HEK293 (cell line): Measurements from ENCODE around the gene FCHO1.

Source experiments
- CTCF ChIA-PET: fragments of 350-600 bp; formaldehyde crosslinking; extraction: SDS; loops from one replicate; lab custom pipeline; 2021; ENCODE audit warnings: antibody characterized with exemption; lab: Yijun Ruan, JAX
- POLR2A ChIA-PET: fragments of 300-600 bp; formaldehyde crosslinking; extraction: SDS; loops from one replicate; lab custom pipeline; 2020; ENCODE audit warnings: antibody characterized with exemption, inconsistent platforms; lab: Yijun Ruan, JAX
- H3K27ac ChIP-seq: fragments of 200-500 bp; sonication (Bioruptor generic); 2 replicates; pipeline ENCODE4 v1.5.1; 2014; ENCODE audit warnings: low read depth, low read length, control low read depth, inconsistent platforms; ENCODE audit errors: extremely low read depth
- H3K36me3 ChIP-seq, 2 experiments: fragments of 200-500 bp in 1 of 2; sonication (Bioruptor generic) in 1 of 2; 1 replicate in 1 of 2; 2 replicates in 1 of 2; pipeline ENCODE4 v1.5.1; 2014 to 2017; ENCODE audit warnings: inconsistent platforms in 2 of 2, low read length in 2 of 2; ENCODE audit not compliant: control insufficient read depth in 2 of 2, insufficient read depth in 1 of 2
- H3K4me1 ChIP-seq: fragments of 200-500 bp; sonication (Bioruptor generic); 2 replicates; pipeline ENCODE4 v1.5.1; 2014; ENCODE audit warnings: mild to moderate bottlenecking, low read length, inconsistent platforms; ENCODE audit not compliant: control insufficient read depth, insufficient read depth
- H3K4me3 ChIP-seq: 2 replicates; pipeline ENCODE4 v1.5.1; 2011; ENCODE audit warnings: low read depth, mild to moderate bottlenecking, control low read depth, low read length, moderate library complexity
- H3K9me3 ChIP-seq: fragments of 200-500 bp; sonication (Bioruptor generic); 2 replicates; pipeline ENCODE4 v1.5.1; 2014; ENCODE audit warnings: low read depth, low read length, inconsistent platforms; ENCODE audit not compliant: control insufficient read depth, insufficient read depth
- GLI2 ChIP-seq: fragments of 450-650 bp; formaldehyde crosslinking; IDR thresholded peaks from 2 replicates; pipeline ENCODE4; 2017; ENCODE audit warnings: missing biosample characterization, missing genetic modification characterization, low read depth, borderline replicate concordance
- GLIS1 ChIP-seq: fragments of 450-650 bp; formaldehyde crosslinking; IDR thresholded peaks from 2 replicates; pipeline ENCODE4 v1.5.1; 2016; ENCODE audit warnings: missing biosample characterization, missing genetic modification characterization
- HOXA7 ChIP-seq: sonication (generic); formaldehyde crosslinking; IDR thresholded peaks from 2 replicates; pipeline ENCODE4 v1.8.1; 2022; ENCODE audit warnings: missing genetic modification reagents, borderline replicate concordance
- KLF1 ChIP-seq: fragments of 450-650 bp; formaldehyde crosslinking; IDR thresholded peaks from 2 replicates; pipeline ENCODE4 v1.5.1; 2016; ENCODE audit warnings: missing biosample characterization, missing genetic modification characterization
- MYNN ChIP-seq: fragments of 450-650 bp; formaldehyde crosslinking; IDR thresholded peaks from 2 replicates; pipeline ENCODE4 v1.5.1; 2016; ENCODE audit warnings: missing biosample characterization, missing genetic modification characterization, borderline replicate concordance
- OSR2 ChIP-seq: fragments of 450-650 bp; formaldehyde crosslinking; IDR thresholded peaks from 2 replicates; pipeline ENCODE4 v1.5.1; 2016; ENCODE audit warnings: missing biosample characterization, missing genetic modification characterization
- SP3 ChIP-seq: fragments of 450-650 bp; formaldehyde crosslinking; IDR thresholded peaks from 2 replicates; pipeline ENCODE4 v1.5.1; 2016; ENCODE audit warnings: missing biosample characterization, missing genetic modification characterization
- ZBTB20 ChIP-seq: fragments of 450-650 bp; formaldehyde crosslinking; IDR thresholded peaks from 2 replicates; pipeline ENCODE4 v1.5.1; 2016; ENCODE audit warnings: missing biosample characterization, missing genetic modification characterization
- ZFP3 ChIP-seq: fragments of 450-650 bp; formaldehyde crosslinking; IDR thresholded peaks from 2 replicates; pipeline ENCODE4 v1.5.1; 2016; ENCODE audit warnings: low read depth, missing biosample characterization, missing genetic modification characterization
- ZFP37 ChIP-seq: fragments of 450-650 bp; formaldehyde crosslinking; IDR thresholded peaks from 2 replicates; pipeline ENCODE4 v1.5.1; 2016; ENCODE audit warnings: missing biosample characterization, missing genetic modification characterization
- ZIC2 ChIP-seq: fragments of 450-650 bp; formaldehyde crosslinking; IDR thresholded peaks from 2 replicates; pipeline ENCODE4 v1.5.1; 2016; ENCODE audit warnings: missing biosample characterization, missing genetic modification characterization
- ZNF184 ChIP-seq: fragments of 450-650 bp; IDR thresholded peaks from 2 replicates; pipeline ENCODE4 v1.5.1; 2018; ENCODE audit warnings: missing biosample characterization, mild to moderate bottlenecking, missing genetic modification characterization
- ZNF211 ChIP-seq: fragments of 450-650 bp; formaldehyde crosslinking; IDR thresholded peaks from 2 replicates; pipeline ENCODE4 v1.5.1; 2016; ENCODE audit warnings: low read depth, missing biosample characterization, missing genetic modification characterization
- ZNF223 ChIP-seq: fragments of 450-650 bp; formaldehyde crosslinking; IDR thresholded peaks from 2 replicates; pipeline ENCODE4 v1.5.1; 2016; ENCODE audit warnings: missing biosample characterization, missing genetic modification characterization
- ZNF335 ChIP-seq: fragments of 450-650 bp; formaldehyde crosslinking; conservative IDR thresholded peaks from 2 replicates; pipeline ENCODE4 v1.5.1; 2016; ENCODE audit warnings: missing biosample characterization, missing genetic modification characterization
- ZNF416 ChIP-seq: fragments of 450-650 bp; formaldehyde crosslinking; IDR thresholded peaks from 2 replicates; pipeline ENCODE4 v1.5.1; 2016; ENCODE audit warnings: missing biosample characterization, missing genetic modification characterization
- ZNF521 ChIP-seq: fragments of 450-650 bp; formaldehyde crosslinking; IDR thresholded peaks from 2 replicates; pipeline ENCODE4 v1.5.1; 2017; ENCODE audit warnings: missing biosample characterization, mild to moderate bottlenecking, missing genetic modification characterization
- ZNF623 ChIP-seq: fragments of 450-650 bp; formaldehyde crosslinking; IDR thresholded peaks from 2 replicates; pipeline ENCODE4 v1.5.1; 2016; ENCODE audit warnings: missing biosample characterization, missing genetic modification characterization
- ZNF747 ChIP-seq: fragments of 450-650 bp; formaldehyde crosslinking; IDR thresholded peaks from 2 replicates; pipeline ENCODE4 v1.5.1; 2016; ENCODE audit warnings: missing biosample characterization, missing genetic modification characterization
- TF ChIP-seq, protein P1 (sequence below): fragments of 450-650 bp; formaldehyde crosslinking; IDR thresholded peaks from 2 replicates; pipeline ENCODE4 v1.5.1; 2016; ENCODE audit warnings: missing biosample characterization, missing genetic modification characterization
- TF ChIP-seq, protein P2 (sequence below): fragments of 450-650 bp; formaldehyde crosslinking; IDR thresholded peaks from 2 replicates; pipeline ENCODE4 v1.5.1; 2016; ENCODE audit warnings: missing biosample characterization, missing genetic modification characterization
- TF ChIP-seq, protein P3 (sequence below): fragments of 450-650 bp; formaldehyde crosslinking; IDR thresholded peaks from 2 replicates; pipeline ENCODE4 v1.5.1; 2016; ENCODE audit warnings: missing biosample characterization, missing genetic modification characterization, borderline replicate concordance

The FCHO1 gene

DNA sequence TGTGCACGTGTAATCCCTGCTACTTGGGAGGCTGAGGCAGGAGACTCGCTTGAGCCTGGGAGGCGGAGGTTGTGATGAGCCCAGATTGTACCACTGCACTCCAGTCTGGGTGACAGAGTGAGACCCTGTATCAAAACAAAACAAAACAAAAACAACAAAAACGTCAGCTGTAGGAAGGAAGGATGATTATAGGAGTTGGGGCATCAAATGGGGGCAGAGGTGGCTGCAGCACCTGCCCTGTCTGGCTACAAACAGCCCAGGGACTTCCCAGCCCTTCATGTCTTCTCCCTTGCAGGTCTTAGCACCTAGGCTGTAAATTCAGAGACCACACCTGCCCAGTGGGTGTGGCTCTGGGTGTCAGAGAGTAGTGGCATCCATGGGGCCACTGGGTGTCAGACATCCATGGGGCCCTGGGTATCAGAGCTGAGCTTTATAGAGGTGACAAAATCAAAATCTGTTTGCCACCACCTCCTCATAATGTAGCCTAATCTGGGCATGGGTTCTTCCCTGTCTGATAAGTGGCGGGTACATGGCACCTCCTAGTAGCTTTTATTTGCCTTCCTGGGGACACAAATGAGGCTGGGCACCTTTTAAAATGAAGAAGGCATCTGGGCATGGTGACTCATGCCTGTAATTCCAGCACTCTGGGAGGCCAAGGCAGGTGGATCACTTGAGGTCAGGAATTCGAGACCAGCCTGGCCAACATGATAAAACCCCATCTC lies 38.9 kb downstream of the FCHO1 start:
- Histone ChIP-seq H3K36me3 (no peaks in the 10 kb centered on the region), H3K9me3 (no peaks in the 10 kb centered on the region), H3K4me3 (no peak overlapping the region), H3K27ac (no peak overlapping the region), H3K4me1 (peaks cover 4% of the 10 kb centered on the region; the same call in 1 of the 2 replicates)
- TF ChIP-seq ZNF335, result peak; percentile 59
- TF ChIP-seq KLF1, result peak; percentile 13; the same call in 1 of the 2 replicates
- TF ChIP-seq GLI2 (tag by site-specific recombination), result no peak
- TF ChIP-seq, protein P1, sequence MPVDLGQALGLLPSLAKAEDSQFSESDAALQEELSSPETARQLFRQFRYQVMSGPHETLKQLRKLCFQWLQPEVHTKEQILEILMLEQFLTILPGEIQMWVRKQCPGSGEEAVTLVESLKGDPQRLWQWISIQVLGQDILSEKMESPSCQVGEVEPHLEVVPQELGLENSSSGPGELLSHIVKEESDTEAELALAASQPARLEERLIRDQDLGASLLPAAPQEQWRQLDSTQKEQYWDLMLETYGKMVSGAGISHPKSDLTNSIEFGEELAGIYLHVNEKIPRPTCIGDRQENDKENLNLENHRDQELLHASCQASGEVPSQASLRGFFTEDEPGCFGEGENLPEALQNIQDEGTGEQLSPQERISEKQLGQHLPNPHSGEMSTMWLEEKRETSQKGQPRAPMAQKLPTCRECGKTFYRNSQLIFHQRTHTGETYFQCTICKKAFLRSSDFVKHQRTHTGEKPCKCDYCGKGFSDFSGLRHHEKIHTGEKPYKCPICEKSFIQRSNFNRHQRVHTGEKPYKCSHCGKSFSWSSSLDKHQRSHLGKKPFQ (tag by site-specific recombination), result no peak
- TF ChIP-seq, protein P2, sequence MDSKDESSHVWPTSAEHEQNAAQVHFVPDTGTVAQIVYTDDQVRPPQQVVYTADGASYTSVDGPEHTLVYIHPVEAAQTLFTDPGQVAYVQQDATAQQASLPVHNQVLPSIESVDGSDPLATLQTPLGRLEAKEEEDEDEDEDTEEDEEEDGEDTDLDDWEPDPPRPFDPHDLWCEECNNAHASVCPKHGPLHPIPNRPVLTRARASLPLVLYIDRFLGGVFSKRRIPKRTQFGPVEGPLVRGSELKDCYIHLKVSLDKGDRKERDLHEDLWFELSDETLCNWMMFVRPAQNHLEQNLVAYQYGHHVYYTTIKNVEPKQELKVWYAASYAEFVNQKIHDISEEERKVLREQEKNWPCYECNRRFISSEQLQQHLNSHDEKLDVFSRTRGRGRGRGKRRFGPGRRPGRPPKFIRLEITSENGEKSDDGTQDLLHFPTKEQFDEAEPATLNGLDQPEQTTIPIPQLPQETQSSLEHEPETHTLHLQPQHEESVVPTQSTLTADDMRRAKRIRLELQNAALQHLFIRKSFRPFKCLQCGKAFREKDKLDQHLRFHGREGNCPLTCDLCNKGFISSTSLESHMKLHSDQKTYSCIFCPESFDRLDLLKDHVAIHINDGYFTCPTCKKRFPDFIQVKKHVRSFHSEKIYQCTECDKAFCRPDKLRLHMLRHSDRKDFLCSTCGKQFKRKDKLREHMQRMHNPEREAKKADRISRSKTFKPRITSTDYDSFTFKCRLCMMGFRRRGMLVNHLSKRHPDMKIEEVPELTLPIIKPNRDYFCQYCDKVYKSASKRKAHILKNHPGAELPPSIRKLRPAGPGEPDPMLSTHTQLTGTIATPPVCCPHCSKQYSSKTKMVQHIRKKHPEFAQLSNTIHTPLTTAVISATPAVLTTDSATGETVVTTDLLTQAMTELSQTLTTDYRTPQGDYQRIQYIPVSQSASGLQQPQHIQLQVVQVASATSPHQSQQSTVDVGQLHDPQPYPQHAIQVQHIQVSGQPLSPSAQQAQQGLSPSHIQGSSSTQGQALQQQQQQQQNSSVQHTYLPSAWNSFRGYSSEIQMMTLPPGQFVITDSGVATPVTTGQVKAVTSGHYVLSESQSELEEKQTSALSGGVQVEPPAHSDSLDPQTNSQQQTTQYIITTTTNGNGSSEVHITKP (tag by site-specific recombination), result peak; percentile 95
- TF ChIP-seq ZFP3, result no peak
- TF ChIP-seq GLIS1 (tag by site-specific recombination), result peak; percentile 96
- TF ChIP-seq ZIC2 (tag by site-specific recombination), result peak; percentile 55
- TF ChIP-seq SP3 (tag by site-specific recombination), result peak; percentile 35; the same call in 1 of the 2 replicates
- TF ChIP-seq MYNN, result 0 out of 2 replicates have a peak, but pooled peaks have one; percentile 42
- TF ChIP-seq ZBTB20 (tag by site-specific recombination), result 0 out of 2 replicates have a peak, but pooled peaks have one; percentile 17
- 0 out of 2 replicates have a peak, but pooled peaks have one; percentile 28 for TF ChIP-seq ZNF747 (tag by site-specific recombination)
- POLR2A ChIA-PET, result interaction anchor here (0.9 kb wide), 1 partner anchor 69 kb away, joined by 3 read pairs; no protein-coding TSS in a partner anchor
- CTCF ChIA-PET, result interaction anchor here (0.6 to 1.1 kb wide), 4 partner anchors 15 to 326 kb away, joined by 3 to 4 read pairs (median 3); no protein-coding TSS in a partner anchor

DNA sequence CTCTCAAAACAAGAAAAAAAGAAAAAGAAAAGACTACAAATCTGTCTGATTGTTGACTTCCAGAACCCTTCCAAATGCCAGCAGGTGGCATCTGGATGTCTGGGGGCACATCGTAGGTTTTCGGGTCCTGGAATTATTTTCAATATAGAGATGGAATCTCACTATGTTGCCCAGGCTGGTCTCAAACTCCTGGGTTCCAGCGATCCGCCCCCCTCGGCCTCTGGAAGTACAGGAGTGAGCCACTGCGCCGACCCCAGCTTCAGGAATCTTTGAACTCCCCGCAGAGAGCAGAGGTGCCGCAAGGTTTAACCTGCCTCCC lies 43.1 kb downstream of the FCHO1 start:
- no peak overlapping the region for H3K4me3 ChIP-seq
- POLR2A ChIA-PET, result interaction anchor here (1.0 to 1.8 kb wide), 3 partner anchors 36 to 76 kb away, joined by 5 to 6 read pairs (median 6); partner anchors contain the start of genes MAP1S and RPL18A
- H3K9me3 ChIP-seq, result no peaks in the 10 kb centered on the region
- no peak overlapping the region for H3K27ac ChIP-seq
- TF ChIP-seq ZNF211 (tag by site-specific recombination) (no peak), OSR2 (tag by site-specific recombination) (no peak), ZNF623 (tag by site-specific recombination) (no peak), ZNF521 (tag by site-specific recombination) (no peak), ZFP37 (tag by site-specific recombination) (no peak), ZNF416 (tag by site-specific recombination) (no peak), ZNF184 (tag by site-specific recombination) (no peak), ZNF223 (tag by site-specific recombination) (no peak), HOXA7 (no peak)
- TF ChIP-seq, protein P3, sequence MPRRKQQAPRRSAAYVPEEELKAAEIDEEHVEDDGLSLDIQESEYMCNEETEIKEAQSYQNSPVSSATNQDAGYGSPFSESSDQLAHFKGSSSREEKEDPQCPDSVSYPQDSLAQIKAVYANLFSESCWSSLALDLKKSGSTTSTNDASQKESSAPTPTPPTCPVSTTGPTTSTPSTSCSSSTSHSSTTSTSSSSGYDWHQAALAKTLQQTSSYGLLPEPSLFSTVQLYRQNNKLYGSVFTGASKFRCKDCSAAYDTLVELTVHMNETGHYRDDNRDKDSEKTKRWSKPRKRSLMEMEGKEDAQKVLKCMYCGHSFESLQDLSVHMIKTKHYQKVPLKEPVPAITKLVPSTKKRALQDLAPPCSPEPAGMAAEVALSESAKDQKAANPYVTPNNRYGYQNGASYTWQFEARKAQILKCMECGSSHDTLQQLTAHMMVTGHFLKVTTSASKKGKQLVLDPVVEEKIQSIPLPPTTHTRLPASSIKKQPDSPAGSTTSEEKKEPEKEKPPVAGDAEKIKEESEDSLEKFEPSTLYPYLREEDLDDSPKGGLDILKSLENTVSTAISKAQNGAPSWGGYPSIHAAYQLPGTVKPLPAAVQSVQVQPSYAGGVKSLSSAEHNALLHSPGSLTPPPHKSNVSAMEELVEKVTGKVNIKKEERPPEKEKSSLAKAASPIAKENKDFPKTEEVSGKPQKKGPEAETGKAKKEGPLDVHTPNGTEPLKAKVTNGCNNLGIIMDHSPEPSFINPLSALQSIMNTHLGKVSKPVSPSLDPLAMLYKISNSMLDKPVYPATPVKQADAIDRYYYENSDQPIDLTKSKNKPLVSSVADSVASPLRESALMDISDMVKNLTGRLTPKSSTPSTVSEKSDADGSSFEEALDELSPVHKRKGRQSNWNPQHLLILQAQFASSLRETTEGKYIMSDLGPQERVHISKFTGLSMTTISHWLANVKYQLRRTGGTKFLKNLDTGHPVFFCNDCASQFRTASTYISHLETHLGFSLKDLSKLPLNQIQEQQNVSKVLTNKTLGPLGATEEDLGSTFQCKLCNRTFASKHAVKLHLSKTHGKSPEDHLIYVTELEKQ, result no peak
- no peaks in the 10 kb centered on the region for H3K36me3 ChIP-seq
- peaks cover 4% of the 10 kb centered on the region; the same call in 1 of the 2 replicates for H3K4me1 ChIP-seq
- CTCF ChIA-PET, result interaction anchor here (1.1 to 2.4 kb wide), 2 partner anchors 11 to 65 kb away, joined by 4 to 5 read pairs; partner anchors contain the start of gene RPL18A
